Keratinocyte (primary cell): ENCODE measurements around the gene CA12.

Source experiments
- EZH2 ChIP-seq: IDR thresholded peaks from one replicate; pipeline ENCODE4 v1.6.1; 2012; ENCODE audit warnings: inconsistent platforms, mild to moderate bottlenecking, low read length, moderate library complexity
- TF ChIP-seq, protein P1 (sequence below), 3 experiments: IDR thresholded peaks in 1 of 3; conservative IDR thresholded peaks in 1 of 3; optimal IDR thresholded peaks in 1 of 3; 2 replicates in 2 of 3; 3 replicates in 1 of 3; pipeline versions ENCODE3 to v1.5.1; 2011; ENCODE audit warnings: low read length in 3 of 3, mild to moderate bottlenecking in 3 of 3, moderate library complexity in 2 of 3, control low read depth in 1 of 3, inconsistent platforms in 1 of 3; ENCODE audit not compliant: insufficient read depth in 2 of 3; ENCODE audit errors: extremely low read depth in 1 of 3

- TF ChIP-seq, protein P1, sequence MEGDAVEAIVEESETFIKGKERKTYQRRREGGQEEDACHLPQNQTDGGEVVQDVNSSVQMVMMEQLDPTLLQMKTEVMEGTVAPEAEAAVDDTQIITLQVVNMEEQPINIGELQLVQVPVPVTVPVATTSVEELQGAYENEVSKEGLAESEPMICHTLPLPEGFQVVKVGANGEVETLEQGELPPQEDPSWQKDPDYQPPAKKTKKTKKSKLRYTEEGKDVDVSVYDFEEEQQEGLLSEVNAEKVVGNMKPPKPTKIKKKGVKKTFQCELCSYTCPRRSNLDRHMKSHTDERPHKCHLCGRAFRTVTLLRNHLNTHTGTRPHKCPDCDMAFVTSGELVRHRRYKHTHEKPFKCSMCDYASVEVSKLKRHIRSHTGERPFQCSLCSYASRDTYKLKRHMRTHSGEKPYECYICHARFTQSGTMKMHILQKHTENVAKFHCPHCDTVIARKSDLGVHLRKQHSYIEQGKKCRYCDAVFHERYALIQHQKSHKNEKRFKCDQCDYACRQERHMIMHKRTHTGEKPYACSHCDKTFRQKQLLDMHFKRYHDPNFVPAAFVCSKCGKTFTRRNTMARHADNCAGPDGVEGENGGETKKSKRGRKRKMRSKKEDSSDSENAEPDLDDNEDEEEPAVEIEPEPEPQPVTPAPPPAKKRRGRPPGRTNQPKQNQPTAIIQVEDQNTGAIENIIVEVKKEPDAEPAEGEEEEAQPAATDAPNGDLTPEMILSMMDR (optimal IDR thresholded peaks at IDR 0.05 in 1 of 3, IDR thresholded peaks at IDR 0.05 in 1 of 3, conservative IDR thresholded peaks at IDR 0.05 in 1 of 3; ENCODE audit: extremely low read depth in 1 of 3, insufficient read depth in 2 of 3, low read length in 3 of 3): no peak
- no peak for TF ChIP-seq EZH2
Measured at GRCh38 chr15:63380808-63381282, 801 bp downstream of the CA12 start.
